T follicular helper cell (primary cell): ENCODE measurements around the gene CARD9.

Experiments used
- DNase-seq: peaks from one replicate; pipeline ENCODE4 v3.0.0-alpha.2; 2020; ENCODE audit warnings: low read depth

Gene CARD9

GRCh38 chr9:136347472-136348256 lies 25.8 kb downstream of the CARD9 start:
- no peak for DNase-seq

GRCh38 chr9:136346927-136347465 lies 26.5 kb downstream of the CARD9 start:
- no peak for DNase-seq

GRCh38 chr9:136346157-136346481 lies 27.4 kb downstream of the CARD9 start:
- no peak for DNase-seq

- DNase-seq, result no peak
Observed at GRCh38 chr9:136345281-136346156, 27.9 kb downstream of the CARD9 start.

- no peak for DNase-seq
Observed at GRCh38 chr9:136344544-136345280, 28.8 kb downstream of the CARD9 start.

GRCh38 chr9:136343884-136344269 lies 29.6 kb downstream of the CARD9 start:
- DNase-seq, result no peak

GRCh38 chr9:136343121-136343883 lies 30.2 kb downstream of the CARD9 start:
- no peak for DNase-seq

GRCh38 chr9:136342181-136343120 lies 31.0 kb downstream of the CARD9 start:
- DNase-seq, result peak; percentile 24

GRCh38 chr9:136341769-136342168 lies 31.7 kb downstream of the CARD9 start:
- no peak for DNase-seq

- no peak for DNase-seq
Observed at GRCh38 chr9:136341042-136341655, 32.3 kb downstream of the CARD9 start.

GRCh38 chr9:136340356-136341041 lies 33.0 kb downstream of the CARD9 start:
- no peak for DNase-seq

- DNase-seq, result no peak
Observed at GRCh38 chr9:136339958-136340310, 33.5 kb downstream of the CARD9 start.

- peak; percentile 11 for DNase-seq
Observed at GRCh38 chr9:136339173-136339957, 34.1 kb downstream of the CARD9 start.

- DNase-seq, result no peak
Observed at GRCh38 chr9:136338511-136338910, 35.0 kb downstream of the CARD9 start.

- no peak for DNase-seq
Observed at GRCh38 chr9:136337416-136338395, 35.8 kb downstream of the CARD9 start.

- DNase-seq, result no peak
Observed at GRCh38 chr9:136336881-136337280, 36.6 kb downstream of the CARD9 start.

GRCh38 chr9:136336156-136336870 lies 37.2 kb downstream of the CARD9 start:
- DNase-seq, result no peak
